Measurements from ENCODE around the gene GRK2. TPM values are rescaled to one million over a fixed set of nuclear protein-coding genes. Genes with fewer than 3 reads are reported as not detected.
A peak's percentile ranks its signal among the peaks of the same experiment; 100 is the strongest.

GRK2 gene
- total RNA-seq (100 to 1,000 TPM in 1 of 9 donors, 10 to 100 TPM in 8; 40.1 to 107 (median 49.6) TPM), polyA plus RNA-seq (10 to 100 TPM; 55.6 to 63.8 TPM)
- long read RNA-seq, donor 1, transcript GRK2-201 (21 exons, 3,466 nt), result major isoform, 46 of 81 reads
- long read RNA-seq, donor 1, partial matches to known transcripts, result 7 of 81 reads
- long read RNA-seq, donor 1, other reads (novel, unspliced or antisense), result 27 of 81 reads
- long read RNA-seq, donor 2, transcript GRK2-201 (21 exons, 3,466 nt), result major isoform, 6 of 37 reads
- long read RNA-seq, donor 2, partial matches to known transcripts, result 21 of 37 reads
- long read RNA-seq, donor 2, other reads (novel, unspliced or antisense), result 10 of 37 reads
- long read RNA-seq, donor 3, transcript GRK2-201 (21 exons, 3,466 nt), result major isoform, 60 of 90 reads
- long read RNA-seq, donor 3, partial matches to known transcripts, result 9 of 90 reads
- long read RNA-seq, donor 3, other reads (novel, unspliced or antisense), result 21 of 90 reads

GRCh38 chr11:67266449-67267187 is at the start of gene GRK2:
Gene GRK2 (plus strand): TSS chr11:67266473. CDS start chr11:67266700, 227 bp downstream.
- TF ChIP-seq POLR2A (IDR thresholded peaks at IDR 0.05) (no peak), CTCF (IDR thresholded peaks at IDR 0.05) (no peak)
- DNase-seq (peak in 3 of 5 donors; percentile 42 to 77 (median 66)), ATAC-seq (peak in 2 of 4 donors; percentile 5 to 6)
- peak within 1 kb of the TSS; percentile 57 to 99 (median 94) for H3K4me3 ChIP-seq
- H3K4me1 ChIP-seq, result peaks cover 24 to 77% (median 61%) of the 10 kb centered on the region in 12 donors
- H3K27me3 ChIP-seq, result no peaks in the 10 kb centered on the region
- WGBS, 4 donors, result 0 to 2% (median 1%) methylated on average over 22 to 103 of the region's 103 CpGs
- peaks cover 0 to 24% (median 2%) of the 10 kb centered on the region in 9 donors for H3K36me3 ChIP-seq
- peak within 1 kb of the TSS; percentile 72 to 100 (median 90) for H3K27ac ChIP-seq
- intact Hi-C loops (cut with DNase I), result loop anchor here in 7 of 10 donors (1.0 to 5.0 kb wide), 6 partner anchors 22 to 121 kb away; partner anchors contain the start of genes ANKRD13D (in 3 of the 7) and SSH3 (in 1 of the 7)
- H3K9me3 ChIP-seq, result no peaks in the 10 kb centered on the region

GRCh38 chr11:67227726-67228125 is 38.5 kb upstream of the GRK2 start:
- DNase-seq, result no peak
- Histone ChIP-seq H3K9me3 (no peaks in the 10 kb centered on the region), H3K4me1 (no peaks in the 10 kb centered on the region), H3K36me3 (peaks cover 0 to 99% (median 86%) of the 10 kb centered on the region in 9 donors), H3K27ac (no peak overlapping the region), H3K4me3 (no peak overlapping the region), H3K27me3 (no peaks in the 10 kb centered on the region)
- ATAC-seq, result no peak
- intact Hi-C loops (cut with DNase I), result loop anchor here in 1 of 10 donors (10.0 kb wide), 1 partner anchor 103 kb away; no protein-coding TSS in a partner anchor
- TF ChIP-seq CTCF (IDR thresholded peaks at IDR 0.05) (no peak), POLR2A (IDR thresholded peaks at IDR 0.05) (no peak)
- WGBS, 4 donors, result 89 to 92% (median 91%) methylated on average over 8 of the region's 8 CpGs

- no peak for TF ChIP-seq POLR2A (IDR thresholded peaks at IDR 0.05)
- TF ChIP-seq CTCF (IDR thresholded peaks at IDR 0.05), result no peak
- intact Hi-C loops (cut with DNase I), result no loop called here
- no peak for DNase-seq
- ATAC-seq, result no peak
- Histone ChIP-seq H3K9me3 (no peaks in the 10 kb centered on the region), H3K36me3 (peaks cover 0 to 87% (median 80%) of the 10 kb centered on the region in 9 donors), H3K27me3 (no peaks in the 10 kb centered on the region), H3K4me1 (no peaks in the 10 kb centered on the region), H3K4me3 (no peak overlapping the region), H3K27ac (no peak overlapping the region)
- 94 to 99% (median 97%) methylated on average over 3 of the region's 3 CpGs for WGBS, 4 donors
Observed at GRCh38 chr11:67230406-67230805, 35.9 kb upstream of the GRK2 start.

- no peak for DNase-seq
- ATAC-seq, result no peak
- H3K27me3 ChIP-seq, result no peaks in the 10 kb centered on the region
- TF ChIP-seq CTCF (IDR thresholded peaks at IDR 0.05) (no peak), POLR2A (IDR thresholded peaks at IDR 0.05) (no peak)
- H3K27ac ChIP-seq, result no peak overlapping the region
- H3K9me3 ChIP-seq, result no peaks in the 10 kb centered on the region
- no peaks in the 10 kb centered on the region for H3K4me1 ChIP-seq
- WGBS, 4 donors, result 93 to 97% (median 95%) methylated on average over 1 of the region's 1 CpG
- no peak overlapping the region for H3K4me3 ChIP-seq
- intact Hi-C loops (cut with DNase I), result no loop called here
- H3K36me3 ChIP-seq, result peaks cover 0 to 85% (median 76%) of the 10 kb centered on the region in 9 donors
Observed at GRCh38 chr11:67230886-67231285, 35.4 kb upstream of the GRK2 start.

Data from heart left ventricle (tissue), 16 donors.